ENCODE results near the gene A2M.

The A2M gene

DNA sequence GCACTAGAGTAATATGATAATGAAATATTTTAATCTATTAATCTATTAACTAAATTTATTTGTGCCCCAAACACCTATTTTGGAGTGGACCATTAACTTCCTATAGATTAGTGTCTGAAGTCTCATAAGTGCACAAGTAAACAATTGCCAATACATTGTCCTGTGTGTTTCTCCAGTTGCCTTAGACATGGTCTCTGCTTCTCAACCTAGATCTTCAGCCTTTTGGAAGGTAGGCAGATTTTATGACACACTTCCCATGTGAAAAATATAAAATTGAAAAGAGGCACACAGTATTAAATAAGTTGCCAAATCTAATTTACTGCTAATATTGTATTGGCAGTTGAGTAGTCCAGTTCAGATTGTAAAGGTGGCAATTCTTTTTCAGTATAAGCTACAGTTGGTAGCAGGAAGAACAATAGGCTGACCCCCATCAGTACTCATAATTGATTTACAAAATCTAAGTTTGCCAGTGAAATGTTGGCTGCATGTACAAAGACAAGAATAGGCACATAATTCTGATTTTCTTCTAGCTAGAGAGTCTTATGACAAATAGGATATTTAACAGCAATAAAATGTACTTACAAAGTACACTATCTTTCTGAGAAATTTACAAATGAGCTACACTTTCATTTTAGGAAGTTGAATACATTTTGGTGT is 10.8 kb downstream of the A2M start:
- TF ChIP-seq, protein P1, sequence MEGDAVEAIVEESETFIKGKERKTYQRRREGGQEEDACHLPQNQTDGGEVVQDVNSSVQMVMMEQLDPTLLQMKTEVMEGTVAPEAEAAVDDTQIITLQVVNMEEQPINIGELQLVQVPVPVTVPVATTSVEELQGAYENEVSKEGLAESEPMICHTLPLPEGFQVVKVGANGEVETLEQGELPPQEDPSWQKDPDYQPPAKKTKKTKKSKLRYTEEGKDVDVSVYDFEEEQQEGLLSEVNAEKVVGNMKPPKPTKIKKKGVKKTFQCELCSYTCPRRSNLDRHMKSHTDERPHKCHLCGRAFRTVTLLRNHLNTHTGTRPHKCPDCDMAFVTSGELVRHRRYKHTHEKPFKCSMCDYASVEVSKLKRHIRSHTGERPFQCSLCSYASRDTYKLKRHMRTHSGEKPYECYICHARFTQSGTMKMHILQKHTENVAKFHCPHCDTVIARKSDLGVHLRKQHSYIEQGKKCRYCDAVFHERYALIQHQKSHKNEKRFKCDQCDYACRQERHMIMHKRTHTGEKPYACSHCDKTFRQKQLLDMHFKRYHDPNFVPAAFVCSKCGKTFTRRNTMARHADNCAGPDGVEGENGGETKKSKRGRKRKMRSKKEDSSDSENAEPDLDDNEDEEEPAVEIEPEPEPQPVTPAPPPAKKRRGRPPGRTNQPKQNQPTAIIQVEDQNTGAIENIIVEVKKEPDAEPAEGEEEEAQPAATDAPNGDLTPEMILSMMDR (IDR thresholded peaks at IDR 0.05; ENCODE audit: extremely low read depth, missing control alignments): no peak
- DNase-seq (ENCODE audit: low spot score): no peak

DNA sequence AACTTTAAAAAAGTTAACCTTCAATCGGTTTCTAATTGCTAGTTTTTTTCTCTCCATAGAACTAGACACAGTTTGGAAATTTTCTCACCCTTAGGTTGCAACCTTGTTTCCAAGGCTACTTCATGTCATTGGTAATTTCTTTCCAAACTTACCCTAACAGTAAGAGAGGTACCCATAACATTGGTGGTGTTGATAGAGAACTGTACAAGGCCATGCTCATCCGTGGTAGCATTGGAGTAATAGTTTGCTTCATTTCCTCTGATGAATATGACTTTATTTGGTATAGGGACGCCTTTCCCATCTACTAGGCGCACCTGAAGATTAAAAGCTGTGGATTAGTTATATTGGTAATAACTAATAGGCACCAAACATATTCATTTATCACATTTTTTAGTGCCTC is 11.6 kb downstream of the A2M start:
- DNase-seq (ENCODE audit: low spot score): no peak
- TF ChIP-seq, protein P1 (IDR thresholded peaks at IDR 0.05; ENCODE audit: extremely low read depth, missing control alignments): no peak

GRCh38 chr12:9103050-9103849 is 12.5 kb downstream of the A2M start:
- TF ChIP-seq, protein P1 (IDR thresholded peaks at IDR 0.05; ENCODE audit: extremely low read depth, missing control alignments): no peak
- no peak for DNase-seq (ENCODE audit: low spot score)

- TF ChIP-seq, protein P1 (IDR thresholded peaks at IDR 0.05; ENCODE audit: extremely low read depth, missing control alignments): no peak
- DNase-seq (ENCODE audit: low spot score): no peak
Measured at GRCh38 chr12:9101018-9101687, 14.6 kb downstream of the A2M start.

DNA sequence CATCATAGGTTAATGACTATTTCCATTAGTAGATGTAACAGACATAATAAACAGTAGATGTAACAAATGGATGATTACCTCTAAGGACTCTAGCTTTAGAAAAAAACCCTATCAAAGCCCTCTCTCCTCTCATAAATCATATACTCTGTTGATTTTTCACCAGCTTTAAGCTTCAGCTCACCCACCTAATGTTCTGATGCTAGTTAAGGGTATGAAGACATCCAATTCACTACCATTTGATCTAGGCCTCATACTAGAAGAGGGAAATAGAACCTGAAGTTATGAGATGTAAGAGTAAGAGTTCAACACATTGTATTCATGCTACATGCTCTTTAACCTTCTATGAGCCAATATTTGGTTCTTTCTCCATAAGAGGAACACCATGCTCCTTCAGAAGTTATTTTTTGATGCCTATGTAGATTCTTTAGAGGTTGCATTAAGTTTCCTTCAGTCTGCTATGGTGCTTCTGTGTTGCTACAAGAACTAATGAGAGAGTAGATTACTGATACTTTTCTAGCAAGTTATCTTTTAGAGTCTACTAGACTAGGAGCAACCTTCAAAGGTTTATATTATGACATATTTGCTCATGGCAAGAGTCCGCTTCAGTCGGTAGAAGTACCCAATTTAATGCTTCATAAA is 16.0 kb downstream of the A2M start:
- TF ChIP-seq, protein P1 (IDR thresholded peaks at IDR 0.05; ENCODE audit: extremely low read depth, missing control alignments): no peak

GRCh38 chr12:9098463-9099026 is 17.2 kb downstream of the A2M start:
- DNase-seq (ENCODE audit: low spot score): no peak
- TF ChIP-seq, protein P1 (IDR thresholded peaks at IDR 0.05; ENCODE audit: extremely low read depth, missing control alignments): no peak

More for the DNA sequence above, 16.0 kb downstream of the A2M start:
- no peak for DNase-seq (ENCODE audit: low spot score)

All from GM20000 (cell line).